B cell (primary cell): Measurements from ENCODE around the gene GLRX2. TPM values are rescaled to one million over a fixed set of nuclear protein-coding genes. Genes with fewer than 3 reads are reported as not detected.

Experiments used
- ATAC-seq: fragments of 200-7000 bp; cut with Tn5 transposase; one replicate; pipeline ENCODE4 v1.10.0; 2021; ENCODE audit warnings: low read depth, mild to moderate bottlenecking, moderate number of reproducible peaks, moderate library complexity
- CTCF ChIA-PET: fragments of 350-600 bp; sonication (Branson Sonifier 250); formaldehyde crosslinking; loops from one replicate; lab custom pipeline; 2021; ENCODE audit warnings: antibody characterized with exemption, inconsistent platforms; lab: Charles Lee
- POLR2A ChIA-PET: fragments of 350-600 bp; sonication (Branson Sonifier 250); formaldehyde crosslinking; loops from one replicate; lab custom pipeline; 2021; ENCODE audit warnings: antibody characterized with exemption; lab: Charles Lee
- DNase-seq: peaks from one replicate; pipeline ENCODE4 v3.0.0; 2013
- H2AFZ ChIP-seq: 2 replicates; pipeline ENCODE4 v1.6.1; 2012; ENCODE audit warnings: mild to moderate bottlenecking, low read depth, low read length; ENCODE audit not compliant: insufficient read depth, poor library complexity, severe bottlenecking
- H3K27ac ChIP-seq, 2 donors: 1 replicate in 1 of 2; 2 replicates in 1 of 2; pipeline ENCODE4 v1.5.1; 2012 to 2013; ENCODE audit warnings: low read length in 2 of 2, mild to moderate bottlenecking in 2 of 2, moderate library complexity in 1 of 2
- H3K27me3 ChIP-seq, 4 experiments: fragments of 200-600 bp in 1 of 4; sonication (generic) in 1 of 4; replicated peaks in 1 of 4; 1 replicate in 2 of 4; 2 replicates in 2 of 4; pipeline versions ENCODE4 v1.6.1 to v1.7.0; 2013 to 2016; ENCODE audit warnings: low read length in 3 of 4, mild to moderate bottlenecking in 2 of 4, mixed read lengths in 1 of 4, moderate library complexity in 1 of 4; ENCODE audit not compliant: insufficient read depth in 4 of 4, control insufficient read depth in 3 of 4; ENCODE audit errors: control extremely low read depth in 1 of 4
- H3K36me3 ChIP-seq, 2 experiments: replicated peaks in 1 of 2; 1 replicate in 1 of 2; 2 replicates in 1 of 2; pipeline versions ENCODE4 v1.6.1 to v1.7.1; 2013; ENCODE audit warnings: low read length in 1 of 2; ENCODE audit not compliant: insufficient read depth in 2 of 2, control insufficient read depth in 1 of 2; ENCODE audit errors: control extremely low read depth in 1 of 2, extremely low read depth in 1 of 2
- H3K4me1 ChIP-seq, 2 donors: fragments of 200-600 bp in 1 of 2; sonication (generic) in 1 of 2; 1 replicate in 1 of 2; 2 replicates in 1 of 2; pipeline versions ENCODE4 v1.5.1 to v1.6.1; 2013 to 2017; ENCODE audit warnings: low read length in 2 of 2; ENCODE audit not compliant: control insufficient read depth in 2 of 2, insufficient read depth in 2 of 2
- H3K4me2 ChIP-seq: replicated peaks from 2 replicates; pipeline ENCODE3; 2012; ENCODE audit warnings: mild to moderate bottlenecking, low read depth, low read length; ENCODE audit not compliant: poor library complexity, severe bottlenecking
- H3K4me3 ChIP-seq, 5 experiments: fragments of 200-600 bp in 1 of 5; sonication (generic) in 1 of 5; 1 replicate in 3 of 5; 2 replicates in 2 of 5; pipeline versions ENCODE4 v1.5.1 to v1.7.0; 2011 to 2016; ENCODE audit warnings: low read length in 4 of 5, mild to moderate bottlenecking in 4 of 5, low read depth in 2 of 5, control low read depth in 1 of 5, moderate library complexity in 1 of 5; ENCODE audit not compliant: insufficient read depth in 1 of 5; ENCODE audit errors: control extremely low read depth in 1 of 5, extremely low read depth in 1 of 5
- H3K79me2 ChIP-seq: fragments of 200-600 bp; sonication (generic); one replicate; pipeline ENCODE4 v1.6.0; 2016; ENCODE audit warnings: low read length; ENCODE audit not compliant: control insufficient read depth, insufficient read depth
- H3K9ac ChIP-seq: fragments of 200-600 bp; sonication (generic); 2 replicates; pipeline ENCODE4 v1.6.1; 2017; ENCODE audit warnings: mild to moderate bottlenecking, low read length, moderate library complexity
- H3K9me3 ChIP-seq, 3 donors: one replicate each; pipeline versions ENCODE4 v1.6.1 to v1.7.1; 2013; ENCODE audit warnings: low read length in 2 of 3; ENCODE audit not compliant: control insufficient read depth in 2 of 3, insufficient read depth in 1 of 3; ENCODE audit errors: control extremely low read depth in 1 of 3
- H4K20me1 ChIP-seq: 2 replicates; pipeline ENCODE4 v1.6.0; 2012; ENCODE audit warnings: mild to moderate bottlenecking, low read length; ENCODE audit not compliant: insufficient read depth, control insufficient read depth, poor library complexity, severe bottlenecking
- H3K27ac Mint-ChIP-seq: one replicate; pipeline ENCODE4 v1.8.0; 2021; ENCODE audit warnings: mixed read lengths
- H3K27me3 Mint-ChIP-seq: one replicate; pipeline ENCODE4 v1.8.0; 2021; ENCODE audit warnings: mixed read lengths
- H3K4me1 Mint-ChIP-seq: one replicate; pipeline ENCODE4 v1.8.0; 2021; ENCODE audit warnings: mixed read lengths
- H3K4me3 Mint-ChIP-seq: one replicate; pipeline ENCODE4 v1.8.0; 2021; ENCODE audit warnings: mixed read lengths
- H3K9me3 Mint-ChIP-seq: one replicate; pipeline ENCODE4 v1.8.0; 2022; ENCODE audit warnings: mixed read lengths; ENCODE audit not compliant: insufficient read depth
- CTCF ChIP-seq: fragments of 200-600 bp; IDR thresholded peaks from one replicate; pipeline ENCODE4 v1.8.0; 2022; ENCODE audit warnings: antibody characterized with exemption, mild to moderate bottlenecking
- EZH2 ChIP-seq: IDR thresholded peaks from 2 replicates; pipeline ENCODE4 v1.6.1; 2012; ENCODE audit warnings: borderline replicate concordance, low read depth, mild to moderate bottlenecking, moderate library complexity, low read length; ENCODE audit not compliant: insufficient read depth, poor library complexity, severe bottlenecking
- WGBS: methylation state at CpG from one replicate; pipeline ENCODE4 v1.1.5; 2013; ENCODE audit warnings: missing lambda C conversion rate; ENCODE audit not compliant: insufficient coverage; 5-methylcytosine and 5-hydroxymethylcytosine counted together
- intact Hi-C: fragments of 100-400 bp; cut with micrococcal nuclease; formaldehyde crosslinking; loops from one replicate; pipeline ENCODE4 v1.10.0; 2022
- polyA plus RNA-seq: library from polyadenylated mRNA; depleted of rRNA; stranded (reverse); fragments of >200 nt; gene quantifications from 2 replicates; pipeline ENCODE4 v1.2.3, GENCODE V29; 2012
- total RNA-seq, 2 donors: library from RNA; stranded (reverse); fragments of 120-200 nt in 1 of 2; gene quantifications; 1 replicate in 1 of 2; 2 replicates in 1 of 2; pipeline versions ENCODE4 v1.2.3 to v1.2.4, GENCODE V29; 2013 to 2022

Gene GLRX2
- total and polyA plus RNA-seq, 2 donors (not counting 1 experiment from before 2014, with no cell fraction given) = 2.7 to 12.9 TPM

GRCh38 chr1:193111641-193112090 lies 6.5 kb upstream of the GLRX2 start:
- no peak overlapping the region for H3K9ac ChIP-seq
- no peaks in the 10 kb centered on the region for H3K36me3 ChIP-seq
- H3K27ac Mint-ChIP-seq = no peak overlapping the region
- no peak overlapping the region for H3K4me3 ChIP-seq
- no peaks in the 10 kb centered on the region for H3K4me1 Mint-ChIP-seq
- DNase-seq = no peak
- H3K79me2 ChIP-seq = no peaks in the 10 kb centered on the region
- TF ChIP-seq EZH2 = no peak
- TF ChIP-seq CTCF = no peak
- intact Hi-C loops = no loop called here
- ATAC-seq = no peak
- no peaks in the 10 kb centered on the region for H3K27me3 Mint-ChIP-seq
- H3K27ac ChIP-seq = no peak overlapping the region
- 96% methylated on average over 4 of the region's 6 CpGs for WGBS
- ChIA-PET POLR2A (no interaction called here), CTCF (interaction anchor here (1.1 kb wide), 1 partner anchor 29 kb away, joined by 3 read pairs; no protein-coding TSS in a partner anchor)
- H3K4me3 Mint-ChIP-seq = no peak overlapping the region
- H3K9me3 ChIP-seq = no peaks in the 10 kb centered on the region
- H2AFZ ChIP-seq = no peak overlapping the region
- no peaks in the 10 kb centered on the region for H3K4me1 ChIP-seq
- no peaks in the 10 kb centered on the region for H4K20me1 ChIP-seq
- H3K4me2 ChIP-seq = no peak overlapping the region
- H3K9me3 Mint-ChIP-seq = no peaks in the 10 kb centered on the region
- no peaks in the 10 kb centered on the region for H3K27me3 ChIP-seq

- no peak for TF ChIP-seq EZH2
- TF ChIP-seq CTCF = no peak
- POLR2A ChIA-PET = no interaction called here
Measured at GRCh38 chr1:193110864-193111263, 5.7 kb upstream of the GLRX2 start.

More at GRCh38 chr1:193110864-193111263, 5.7 kb upstream of the GLRX2 start:
- intact Hi-C loops = no loop called here
- CTCF ChIA-PET = no interaction called here
- peaks cover 0 to under 1% of the 10 kb centered on the region in 2 donors for H3K4me1 ChIP-seq
- H3K9me3 Mint-ChIP-seq = no peaks in the 10 kb centered on the region
- no peaks in the 10 kb centered on the region for H4K20me1 ChIP-seq
- no peaks in the 10 kb centered on the region for H3K27me3 Mint-ChIP-seq
- no peaks in the 10 kb centered on the region for H3K36me3 ChIP-seq
- no peak overlapping the region for H3K4me2 ChIP-seq
- H3K27ac ChIP-seq = no peak overlapping the region
- no peak overlapping the region for H3K4me3 ChIP-seq
- H3K79me2 ChIP-seq = no peaks in the 10 kb centered on the region
- H3K4me1 Mint-ChIP-seq = peaks cover 2% of the 10 kb centered on the region
- no peaks in the 10 kb centered on the region for H3K27me3 ChIP-seq
- no peak overlapping the region for H3K27ac Mint-ChIP-seq
- WGBS = no CpG with 5 or more reads among the region's 3 CpGs
- no peak for DNase-seq
- H2AFZ ChIP-seq = no peak overlapping the region
- ATAC-seq = no peak
- no peaks in the 10 kb centered on the region for H3K9me3 ChIP-seq
- H3K9ac ChIP-seq = no peak overlapping the region
- H3K4me3 Mint-ChIP-seq = no peak overlapping the region
